GM20000 (cell line): ENCODE data around the gene AFAP1L2.

Experiments used
- DNase-seq: peaks from one replicate; pipeline ENCODE4 v3.0.0; 2012; ENCODE audit warnings: low spot score
- CTCF ChIP-seq: IDR thresholded peaks from 2 replicates; pipeline ENCODE4 v1.5.1; 2012; ENCODE audit warnings: mild to moderate bottlenecking, control low read depth; ENCODE audit errors: extremely low read depth, missing control alignments

The AFAP1L2 gene

DNA sequence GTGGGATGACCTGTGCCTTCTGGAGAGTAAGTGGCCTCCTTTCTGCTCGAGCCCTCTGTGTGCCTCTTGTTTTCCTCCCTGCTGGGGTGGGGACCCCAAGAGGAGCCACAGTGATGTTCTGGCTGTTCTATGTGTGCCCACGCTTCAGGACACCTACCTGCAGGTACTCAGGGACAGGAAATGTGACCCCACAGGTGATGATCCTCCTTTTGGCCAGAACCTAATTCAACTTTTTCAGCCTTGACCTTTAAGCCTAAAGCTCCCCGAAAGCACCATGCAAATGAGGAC lies 95.0 kb downstream of the AFAP1L2 start:
- no peak for DNase-seq
- TF ChIP-seq CTCF: no peak

DNA sequence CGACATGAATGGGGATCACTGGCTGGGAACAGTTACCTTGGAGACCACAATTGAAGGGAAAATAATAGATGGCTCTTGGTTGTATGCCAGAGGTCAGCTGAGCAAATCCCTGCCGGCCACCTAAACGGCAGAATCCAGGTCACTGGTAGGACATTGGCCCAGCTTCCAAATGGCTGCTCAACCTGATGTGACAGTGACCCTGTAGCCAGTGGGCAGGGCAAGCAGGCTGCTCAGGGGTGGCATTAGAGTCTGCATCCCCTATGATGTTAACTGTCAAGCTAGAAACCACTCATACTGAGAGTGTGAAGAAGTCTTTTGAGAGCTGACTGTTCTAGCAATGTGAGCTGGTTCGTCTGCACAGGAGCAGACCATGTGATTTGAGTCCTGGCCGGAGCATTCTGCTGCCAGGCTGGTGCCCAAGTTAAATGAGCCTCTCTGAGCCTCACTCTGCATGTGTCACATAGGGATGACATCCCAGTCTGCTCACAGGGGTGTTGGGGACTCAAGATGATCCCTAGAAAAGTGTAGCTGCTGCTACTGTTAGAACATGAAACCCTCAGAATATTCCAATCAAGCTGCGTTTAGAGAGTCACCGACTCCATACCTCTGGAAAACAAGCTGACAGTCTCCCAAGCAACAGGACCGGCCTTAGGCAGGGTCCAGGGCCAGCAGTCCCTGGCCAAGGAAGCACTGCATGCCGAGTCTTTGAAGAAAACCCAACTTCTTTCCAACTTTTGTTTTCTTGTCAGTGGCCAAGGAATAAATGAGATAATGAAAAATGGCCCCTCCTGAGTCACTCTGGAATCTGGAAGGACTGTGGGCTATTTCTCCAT lies 95.6 kb downstream of the AFAP1L2 start:
- DNase-seq: no peak
- no peak for TF ChIP-seq CTCF

DNA sequence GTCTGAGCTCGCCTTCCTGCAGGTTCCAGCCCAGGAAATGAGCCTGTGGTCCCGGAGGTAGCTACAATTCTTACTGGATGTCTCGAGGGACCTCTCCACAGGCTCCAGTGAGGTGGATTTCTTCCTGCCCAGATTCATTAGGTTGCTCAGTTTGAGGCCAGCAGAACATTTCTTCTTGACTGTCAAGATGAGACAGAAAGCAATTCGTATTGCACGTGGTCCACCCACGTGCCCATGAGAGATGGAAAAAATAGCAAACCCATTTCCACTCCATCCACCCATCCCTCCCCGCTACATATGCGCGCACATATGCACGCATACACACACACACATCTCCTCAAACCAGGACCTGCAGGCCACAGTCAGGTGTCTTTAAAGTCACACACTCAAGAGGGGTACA lies 96.6 kb downstream of the AFAP1L2 start:
- no peak for TF ChIP-seq CTCF
- DNase-seq: no peak

- no peak for TF ChIP-seq CTCF
- DNase-seq: no peak
These were observed 98.0 kb downstream of the AFAP1L2 start for GRCh38 chr10:114306116-114306973.

DNA sequence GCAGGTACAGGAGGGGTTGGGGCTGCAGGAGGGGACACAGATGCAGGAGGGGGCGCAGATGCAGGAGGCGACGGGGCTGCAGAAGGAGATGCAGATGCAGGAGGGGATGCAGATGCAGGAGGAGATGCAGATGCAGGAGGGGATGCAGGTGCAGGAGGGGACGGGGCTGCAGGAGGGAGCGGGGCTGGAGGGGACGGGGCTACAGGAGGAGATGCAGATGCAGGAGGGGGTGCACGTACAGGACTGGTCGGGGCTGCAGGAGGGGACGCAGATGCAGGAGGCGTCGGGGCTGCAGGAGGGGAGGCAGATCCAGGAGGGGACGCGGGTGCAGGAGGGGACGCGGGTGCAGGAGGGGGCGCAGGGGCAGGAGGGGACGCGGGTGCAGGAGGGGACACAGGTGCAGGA lies 98.8 kb downstream of the AFAP1L2 start:
- no peak for DNase-seq
- no peak for TF ChIP-seq CTCF

DNA sequence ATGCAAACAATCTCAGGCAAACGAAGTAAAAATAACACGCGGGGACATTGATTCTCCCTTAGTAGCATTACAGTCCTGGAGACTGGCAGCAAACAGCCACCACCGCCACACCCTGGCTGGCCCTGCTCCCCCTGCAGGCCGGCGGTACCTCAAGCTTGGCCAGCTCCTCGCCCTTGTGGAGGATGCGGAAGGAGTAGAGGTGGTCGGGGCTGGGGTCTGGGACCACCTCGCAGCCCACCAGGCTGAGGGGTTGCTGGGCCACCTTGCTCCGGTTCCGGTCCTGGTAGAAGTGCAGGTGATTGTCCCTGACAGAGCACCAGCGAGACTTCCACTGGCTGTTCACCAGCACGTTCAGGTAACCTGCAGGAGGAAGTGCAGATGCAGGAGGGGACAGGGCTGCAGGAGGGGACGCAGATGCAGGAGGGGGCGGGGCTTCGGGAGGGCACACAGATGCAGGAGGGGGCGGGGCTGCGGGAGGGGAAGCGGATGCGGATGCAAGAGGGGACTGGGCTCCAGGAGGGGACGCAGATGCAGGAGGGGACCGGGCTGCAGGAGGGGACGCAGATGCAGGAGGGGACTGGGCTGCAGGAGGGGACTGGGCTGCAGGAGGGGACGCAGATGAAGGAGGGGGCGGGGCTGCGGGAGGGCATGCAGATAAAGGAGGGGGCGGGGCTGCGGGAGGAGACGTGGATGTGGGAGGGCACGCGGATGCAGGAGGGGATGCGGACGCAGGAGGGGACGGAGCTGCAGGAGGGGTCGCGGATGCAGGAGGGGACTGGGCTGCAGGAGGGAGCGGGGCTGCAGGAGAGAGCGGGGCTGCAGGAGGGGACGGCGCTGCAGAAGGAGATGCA lies 99.5 kb downstream of the AFAP1L2 start:
- peak; percentile 73 for DNase-seq
- TF ChIP-seq CTCF: peak; percentile 71
